ENCODE data around the gene TERB2.
"Not testable (repeated sequence)": the region's sequence is repeated elsewhere in the genome, so short reads cannot be mapped to it uniquely, and the experiment has no call there.

DNA sequence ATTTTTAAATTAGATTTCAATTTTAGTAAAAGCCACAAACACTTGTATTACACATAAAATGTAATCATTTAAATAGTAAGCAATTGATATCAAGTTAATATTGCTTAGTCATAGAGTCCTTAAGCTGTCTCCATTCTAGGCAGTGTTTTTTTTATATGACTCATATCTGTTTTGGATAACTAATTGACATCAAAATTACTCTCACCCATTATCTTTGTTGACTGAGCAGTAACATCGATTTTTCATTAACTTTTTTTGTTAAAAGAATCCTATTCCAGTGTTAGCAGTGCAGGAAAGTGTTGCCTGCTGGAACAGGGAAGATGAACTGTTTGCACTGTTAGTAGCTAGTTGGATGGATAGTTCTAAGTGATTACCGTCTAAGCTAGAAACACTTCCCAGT, 21.3 kb downstream of the TERB2 start:
- TF ChIP-seq POLR2AphosphoS5 (IDR thresholded peaks at IDR 0.05; ENCODE audit: low read depth); GABPA (IDR thresholded peaks at IDR 0.05; ENCODE audit: low read depth); SPI1 (IDR thresholded peaks at IDR 0.05; ENCODE audit: borderline replicate concordance, low read depth): not testable (repeated sequence)
- TF ChIP-seq, protein P1, sequence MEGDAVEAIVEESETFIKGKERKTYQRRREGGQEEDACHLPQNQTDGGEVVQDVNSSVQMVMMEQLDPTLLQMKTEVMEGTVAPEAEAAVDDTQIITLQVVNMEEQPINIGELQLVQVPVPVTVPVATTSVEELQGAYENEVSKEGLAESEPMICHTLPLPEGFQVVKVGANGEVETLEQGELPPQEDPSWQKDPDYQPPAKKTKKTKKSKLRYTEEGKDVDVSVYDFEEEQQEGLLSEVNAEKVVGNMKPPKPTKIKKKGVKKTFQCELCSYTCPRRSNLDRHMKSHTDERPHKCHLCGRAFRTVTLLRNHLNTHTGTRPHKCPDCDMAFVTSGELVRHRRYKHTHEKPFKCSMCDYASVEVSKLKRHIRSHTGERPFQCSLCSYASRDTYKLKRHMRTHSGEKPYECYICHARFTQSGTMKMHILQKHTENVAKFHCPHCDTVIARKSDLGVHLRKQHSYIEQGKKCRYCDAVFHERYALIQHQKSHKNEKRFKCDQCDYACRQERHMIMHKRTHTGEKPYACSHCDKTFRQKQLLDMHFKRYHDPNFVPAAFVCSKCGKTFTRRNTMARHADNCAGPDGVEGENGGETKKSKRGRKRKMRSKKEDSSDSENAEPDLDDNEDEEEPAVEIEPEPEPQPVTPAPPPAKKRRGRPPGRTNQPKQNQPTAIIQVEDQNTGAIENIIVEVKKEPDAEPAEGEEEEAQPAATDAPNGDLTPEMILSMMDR (IDR thresholded peaks at IDR 0.05; ENCODE audit: insufficient read depth, low read length), result not testable (repeated sequence)
- TF ChIP-seq, protein P2, sequence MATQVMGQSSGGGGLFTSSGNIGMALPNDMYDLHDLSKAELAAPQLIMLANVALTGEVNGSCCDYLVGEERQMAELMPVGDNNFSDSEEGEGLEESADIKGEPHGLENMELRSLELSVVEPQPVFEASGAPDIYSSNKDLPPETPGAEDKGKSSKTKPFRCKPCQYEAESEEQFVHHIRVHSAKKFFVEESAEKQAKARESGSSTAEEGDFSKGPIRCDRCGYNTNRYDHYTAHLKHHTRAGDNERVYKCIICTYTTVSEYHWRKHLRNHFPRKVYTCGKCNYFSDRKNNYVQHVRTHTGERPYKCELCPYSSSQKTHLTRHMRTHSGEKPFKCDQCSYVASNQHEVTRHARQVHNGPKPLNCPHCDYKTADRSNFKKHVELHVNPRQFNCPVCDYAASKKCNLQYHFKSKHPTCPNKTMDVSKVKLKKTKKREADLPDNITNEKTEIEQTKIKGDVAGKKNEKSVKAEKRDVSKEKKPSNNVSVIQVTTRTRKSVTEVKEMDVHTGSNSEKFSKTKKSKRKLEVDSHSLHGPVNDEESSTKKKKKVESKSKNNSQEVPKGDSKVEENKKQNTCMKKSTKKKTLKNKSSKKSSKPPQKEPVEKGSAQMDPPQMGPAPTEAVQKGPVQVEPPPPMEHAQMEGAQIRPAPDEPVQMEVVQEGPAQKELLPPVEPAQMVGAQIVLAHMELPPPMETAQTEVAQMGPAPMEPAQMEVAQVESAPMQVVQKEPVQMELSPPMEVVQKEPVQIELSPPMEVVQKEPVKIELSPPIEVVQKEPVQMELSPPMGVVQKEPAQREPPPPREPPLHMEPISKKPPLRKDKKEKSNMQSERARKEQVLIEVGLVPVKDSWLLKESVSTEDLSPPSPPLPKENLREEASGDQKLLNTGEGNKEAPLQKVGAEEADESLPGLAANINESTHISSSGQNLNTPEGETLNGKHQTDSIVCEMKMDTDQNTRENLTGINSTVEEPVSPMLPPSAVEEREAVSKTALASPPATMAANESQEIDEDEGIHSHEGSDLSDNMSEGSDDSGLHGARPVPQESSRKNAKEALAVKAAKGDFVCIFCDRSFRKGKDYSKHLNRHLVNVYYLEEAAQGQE (IDR thresholded peaks at IDR 0.05; ENCODE audit: insufficient replicate concordance, low read depth), result not testable (repeated sequence)

Measured in HL-60 (cell line).